RPMI8226 (cell line): Measurements from ENCODE around the gene PDLIM4.
A peak's percentile ranks its signal among the peaks of the same experiment; 100 is the strongest.

Experiments used
- DNase-seq: peaks from one replicate; pipeline ENCODE4 v3.0.0-alpha.2; 2015

The PDLIM4 gene

DNA sequence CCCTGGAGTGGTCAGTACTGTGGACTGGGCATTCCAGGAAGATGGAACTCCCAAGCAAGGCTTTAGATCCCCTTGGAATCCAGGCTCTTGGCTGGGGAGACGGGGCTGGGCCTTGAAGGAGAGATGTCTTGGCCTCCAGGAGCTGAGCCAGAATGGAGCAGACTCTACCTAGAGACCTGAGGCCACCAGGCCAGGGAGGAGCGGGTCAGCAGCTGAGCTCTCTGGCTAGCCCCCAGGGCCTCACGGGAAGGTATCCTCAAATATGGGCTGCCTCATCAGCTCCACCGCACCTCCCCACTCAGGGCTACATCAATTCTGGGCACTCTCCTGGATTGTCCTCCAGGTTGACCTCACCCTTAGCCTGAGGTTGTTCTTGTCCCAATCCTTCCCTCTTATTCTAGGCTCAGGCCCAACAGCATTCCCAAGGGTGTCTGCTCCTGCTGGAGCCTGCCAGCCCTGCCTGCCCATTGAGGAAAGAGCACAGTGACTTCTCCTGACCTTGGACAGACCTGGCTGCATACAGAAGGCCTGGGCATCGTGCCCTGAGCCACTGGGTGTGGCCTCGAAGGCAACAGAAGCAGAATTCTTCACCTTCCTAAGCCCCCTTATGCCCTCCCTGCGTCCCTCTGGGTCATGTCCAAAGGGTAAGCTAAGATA lies 3.0 kb upstream of the PDLIM4 start:
- no peak for DNase-seq

GRCh38 chr5:132256086-132256782 lies 1.3 kb upstream of the PDLIM4 start:
- no peak for DNase-seq

- DNase-seq, result no peak
Measured at GRCh38 chr5:132256783-132257130, 739 bp upstream of the PDLIM4 start.

- DNase-seq, result no peak
Measured at GRCh38 chr5:132258102-132259068, 889 bp downstream of the PDLIM4 start.

DNA sequence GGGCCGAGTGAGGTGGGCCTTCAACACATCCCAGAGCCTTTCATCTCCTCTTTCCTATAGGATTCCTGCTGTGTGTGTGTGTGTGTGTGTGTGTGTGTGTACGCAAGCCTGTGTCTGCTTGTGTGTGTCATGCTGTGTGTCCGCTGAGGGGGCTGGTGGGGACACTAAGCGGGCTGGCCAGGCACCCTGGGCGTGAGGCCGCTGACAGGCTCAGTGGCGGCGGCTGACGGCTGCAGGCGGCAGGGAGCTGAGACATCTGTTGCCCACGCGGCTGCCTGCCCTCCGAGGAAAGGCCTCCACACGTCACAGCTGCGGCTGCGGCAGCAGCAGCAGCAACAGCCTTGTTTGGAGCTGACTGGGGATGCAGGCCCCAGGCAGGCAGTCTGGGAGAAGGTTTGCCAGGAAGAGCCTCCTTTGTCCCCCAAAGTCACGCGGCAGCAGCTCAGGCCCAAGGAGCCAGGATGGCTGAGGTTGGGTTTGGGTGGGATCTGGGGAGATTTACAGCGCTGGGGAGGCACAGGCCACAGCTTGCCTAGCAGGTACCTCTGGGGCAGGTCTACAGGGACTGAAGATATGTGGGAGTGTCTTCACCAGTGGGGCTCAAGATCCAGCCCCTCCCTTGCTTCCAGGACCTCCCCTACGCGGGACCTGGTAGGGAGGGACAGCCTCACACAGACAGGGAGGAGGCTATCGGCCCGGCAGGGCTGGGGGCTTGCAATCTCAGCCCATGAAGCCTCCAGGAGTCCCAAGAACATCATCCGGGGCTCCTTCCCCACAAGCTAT lies 1.8 kb downstream of the PDLIM4 start:
- no peak for DNase-seq

GRCh38 chr5:132260051-132260450 lies 2.6 kb downstream of the PDLIM4 start:
- DNase-seq, result no peak

DNA sequence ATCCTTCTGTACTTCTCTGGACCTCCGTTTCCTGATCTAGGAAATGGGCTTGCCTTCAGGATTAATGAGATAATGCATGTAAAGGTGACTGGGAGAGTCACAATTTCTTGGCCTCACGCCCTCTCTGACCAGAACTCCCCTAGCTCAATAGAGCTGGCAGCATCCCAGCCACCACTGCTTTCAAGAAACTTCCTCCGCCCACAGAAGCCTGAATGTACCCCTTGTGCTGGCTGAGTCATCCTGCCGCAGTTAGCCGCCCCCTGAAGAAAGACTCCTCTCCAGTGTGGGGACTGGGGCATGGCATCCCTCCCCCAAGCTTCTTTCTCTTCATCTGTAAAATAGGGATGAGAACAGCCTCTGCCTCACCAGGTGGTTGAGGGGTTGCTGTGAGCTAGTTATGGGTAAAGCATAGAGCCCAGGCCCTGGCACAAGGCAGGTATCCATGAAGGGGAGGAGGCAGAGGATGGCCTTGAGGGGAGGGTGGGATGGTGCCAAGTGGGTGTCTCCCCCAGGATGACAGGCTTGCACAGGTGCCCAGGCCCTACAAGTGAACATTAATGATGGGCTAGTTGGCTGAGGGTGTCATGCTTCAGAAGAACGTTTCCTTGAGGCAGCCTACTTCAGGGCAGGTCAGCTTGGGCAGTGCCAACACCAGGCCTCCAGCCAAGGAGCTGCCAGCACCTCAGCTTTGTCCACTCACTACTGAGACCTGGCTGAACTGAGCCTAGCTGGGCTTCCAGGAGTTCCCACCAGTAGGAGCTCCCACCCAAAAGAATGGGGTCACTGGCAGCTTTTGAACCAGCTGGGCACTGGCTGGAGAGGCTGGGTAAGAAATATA lies 3.4 kb downstream of the PDLIM4 start:
- DNase-seq, result peak; percentile 88

DNA sequence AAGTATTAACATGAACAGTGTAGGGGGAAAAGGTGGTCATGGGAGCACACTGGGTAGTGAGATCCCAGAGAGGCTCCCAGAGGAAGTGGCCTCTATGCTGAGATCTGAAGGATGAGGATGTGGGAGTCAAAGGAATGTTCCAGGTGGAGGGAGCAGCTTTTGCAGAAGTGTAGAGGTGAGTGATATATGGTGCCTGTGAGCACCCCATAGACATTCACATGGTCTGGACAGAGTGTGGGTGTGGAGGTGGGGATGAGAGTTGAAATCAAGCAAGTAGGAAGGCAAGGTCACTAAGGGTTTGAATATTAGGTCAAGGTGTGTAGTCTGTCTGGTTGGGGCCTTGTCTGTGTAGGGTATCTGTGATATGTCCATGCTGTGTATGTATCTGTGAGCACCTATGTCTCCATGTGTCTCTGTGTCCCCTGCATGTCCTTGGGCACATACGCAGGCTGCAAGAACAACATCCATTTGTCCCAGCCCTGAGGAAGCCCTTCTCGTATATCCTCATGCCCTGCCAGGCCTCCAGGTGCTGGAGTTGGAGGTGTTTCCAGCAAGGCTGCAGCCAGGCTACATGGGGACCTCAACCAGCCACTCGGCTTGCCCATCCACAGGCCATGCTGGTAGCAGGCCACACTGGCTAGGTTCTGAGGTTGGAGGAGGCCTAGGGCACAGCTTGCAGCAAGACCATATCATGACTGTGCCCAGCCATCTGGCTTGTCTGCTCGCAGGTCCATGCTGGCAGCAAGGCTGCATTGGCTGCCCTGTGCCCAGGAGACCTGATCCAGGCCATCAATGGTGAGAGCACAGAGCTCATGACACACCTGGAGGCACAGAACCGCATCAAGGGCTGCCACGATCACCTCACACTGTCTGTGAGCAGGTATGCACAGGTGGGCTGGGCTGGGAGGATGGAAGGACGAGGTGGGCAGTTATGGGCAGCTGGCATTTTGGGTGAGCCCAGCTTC lies 4.7 kb downstream of the PDLIM4 start:
- DNase-seq, result no peak

GRCh38 chr5:132262882-132263547 lies 5.5 kb downstream of the PDLIM4 start:
- no peak for DNase-seq

- DNase-seq, result no peak
Measured at GRCh38 chr5:132263548-132264261, 6.2 kb downstream of the PDLIM4 start.

DNA sequence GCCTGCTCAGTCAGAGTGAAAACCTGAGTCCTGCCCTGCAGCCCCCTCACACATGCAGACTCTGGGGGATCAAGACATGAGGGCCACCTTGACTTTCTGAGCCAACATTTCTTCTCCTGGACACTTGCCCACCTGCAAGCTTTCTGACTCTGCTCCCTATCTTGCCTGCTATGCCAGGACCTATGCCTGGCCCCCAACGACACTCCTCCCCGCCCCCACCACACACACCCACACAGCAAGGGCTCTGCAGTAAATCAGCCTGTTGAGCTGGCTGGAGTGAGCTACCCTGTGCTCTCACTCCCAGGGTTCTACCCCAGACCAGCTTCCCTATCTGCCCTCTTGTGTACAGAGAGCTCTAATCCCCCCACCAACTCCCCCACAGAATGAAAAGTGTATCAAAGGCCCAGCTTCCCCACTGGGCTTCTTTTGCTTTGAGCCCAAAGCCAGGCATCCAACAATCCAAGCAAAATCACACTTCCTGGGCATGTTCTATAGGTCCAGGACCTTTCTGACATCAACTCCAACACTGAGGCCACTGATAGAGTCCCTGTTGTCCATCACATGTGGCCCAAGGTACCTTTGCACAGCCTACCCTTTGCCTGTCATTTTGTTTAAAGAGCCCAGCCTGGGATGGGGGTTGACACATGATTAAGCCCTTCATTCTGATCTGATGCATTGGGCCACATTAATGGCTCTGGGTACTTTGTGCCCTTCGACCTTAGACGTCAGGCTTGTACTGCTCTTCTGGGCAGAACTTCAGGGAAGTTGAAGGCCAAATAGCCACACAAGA lies 7.2 kb downstream of the PDLIM4 start:
- DNase-seq, result no peak

DNA sequence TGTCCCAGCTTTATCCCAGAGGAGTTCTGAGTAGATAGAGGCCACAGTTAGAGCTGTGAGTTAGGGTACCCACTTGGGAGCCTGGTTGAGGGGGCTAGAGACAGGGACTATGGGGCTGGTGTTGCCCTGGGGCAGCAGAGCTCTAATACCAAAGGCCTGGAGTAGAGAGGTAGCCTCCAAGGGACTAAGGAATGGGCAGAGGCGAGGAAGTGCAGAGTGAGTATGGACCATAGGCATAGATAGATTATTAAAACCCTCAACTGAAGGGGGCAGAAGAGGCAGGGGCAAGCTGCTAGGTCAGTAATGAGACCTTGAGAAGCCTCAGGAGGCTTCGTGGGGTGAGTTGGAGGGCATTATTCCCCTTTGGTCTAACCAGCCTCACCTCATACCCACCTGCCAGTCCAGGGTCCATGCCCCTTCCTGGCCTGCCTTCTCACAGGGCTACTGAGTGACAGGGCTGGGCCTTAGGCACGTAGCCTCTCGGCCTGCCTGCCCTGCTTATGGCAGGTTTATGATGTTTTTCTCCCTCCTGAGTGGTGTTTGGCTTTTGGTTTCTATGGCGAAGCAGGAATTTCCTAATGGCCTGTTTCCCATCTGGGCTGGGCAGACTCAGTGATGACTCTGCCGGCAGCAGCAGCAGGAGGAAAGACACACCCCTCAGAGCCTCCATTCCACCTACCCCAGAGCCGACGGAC lies 8.0 kb downstream of the PDLIM4 start:
- DNase-seq, result no peak

DNA sequence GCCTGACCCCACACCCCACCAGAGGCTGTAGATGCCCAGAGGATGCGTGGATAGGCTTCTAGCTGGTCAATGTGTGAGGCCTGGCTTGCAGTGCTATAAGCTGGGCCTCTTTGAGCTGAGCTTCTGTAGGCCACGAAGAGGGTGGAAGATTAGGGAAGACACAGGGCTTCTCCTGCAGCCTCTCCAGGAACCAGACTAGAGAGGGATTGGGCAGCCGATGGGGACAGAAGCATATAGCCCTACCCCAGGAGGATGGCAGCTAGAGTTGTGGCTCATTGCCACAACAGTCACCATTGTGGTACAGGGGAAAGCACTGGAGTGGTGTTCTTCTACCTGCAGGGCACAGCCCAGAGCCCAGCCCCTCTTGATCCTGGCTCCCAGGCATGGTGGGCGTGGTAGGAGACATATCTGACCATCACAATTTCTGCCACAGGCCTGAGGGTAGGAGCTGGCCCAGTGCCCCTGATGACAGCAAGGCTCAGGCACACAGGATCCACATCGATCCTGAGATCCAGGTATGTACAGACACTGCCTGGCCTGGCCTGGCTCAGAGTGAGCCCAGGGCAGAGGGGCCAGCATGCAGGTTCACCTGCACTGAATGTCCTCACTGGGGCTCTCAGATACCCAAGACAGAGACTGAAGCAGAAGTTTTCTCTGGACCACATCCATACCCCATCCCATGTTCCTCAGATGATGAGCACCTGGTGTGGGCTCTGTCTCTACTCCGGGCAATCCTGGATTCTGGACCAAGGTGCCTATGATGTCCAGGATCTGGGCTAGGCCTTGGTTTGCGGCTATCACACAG lies 8.7 kb downstream of the PDLIM4 start:
- no peak for DNase-seq

GRCh38 chr5:132266836-132267160 lies 9.3 kb downstream of the PDLIM4 start:
- no peak for DNase-seq

DNA sequence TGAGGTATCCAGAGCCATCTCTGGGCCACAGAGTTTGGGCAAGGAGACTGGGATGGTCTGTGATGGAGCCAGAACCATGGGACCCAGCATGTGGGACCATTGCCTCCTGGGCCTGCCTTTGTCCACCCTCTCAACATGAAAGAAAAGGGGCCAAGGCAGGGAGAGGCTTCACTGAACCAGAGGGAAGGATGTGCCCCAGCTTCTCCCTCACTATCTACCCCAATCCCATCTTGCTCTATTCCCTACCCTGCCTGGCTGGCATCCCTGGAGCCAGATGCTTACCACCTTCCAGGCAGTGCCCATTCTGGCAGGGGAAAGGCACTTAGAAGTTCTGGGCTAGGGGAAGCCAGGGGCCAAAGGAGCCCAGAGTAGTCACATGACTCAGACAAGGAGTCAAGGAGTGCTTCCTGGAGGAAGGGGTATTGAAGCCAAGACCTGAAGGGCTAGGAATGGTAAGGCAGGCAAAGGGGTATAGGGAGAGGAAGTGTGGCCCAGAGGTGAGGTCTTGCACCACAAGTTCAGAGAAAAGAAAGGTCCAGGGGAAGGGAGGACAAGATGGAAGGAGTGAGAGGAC lies 9.8 kb downstream of the PDLIM4 start:
- no peak for DNase-seq

- no peak for DNase-seq
Measured at GRCh38 chr5:132267931-132268768, 10.7 kb downstream of the PDLIM4 start.
